Measurements from ENCODE around the gene ANKRD6. TPM values are rescaled to one million over a fixed set of nuclear protein-coding genes. Genes with fewer than 3 reads are reported as not detected.

ANKRD6 gene
- polyA plus RNA-seq, 1 of the 3 experiments (the other 2 are of a cell fraction), result 2.6 TPM

GRCh38 chr6:89410788-89411144 is 22.2 kb upstream of the ANKRD6 start:
- POLR2A ChIA-PET, result no interaction called here
- Histone ChIP-seq H3K4me3 (ENCODE audit: low read depth in 2 of 2, low read length in 1 of 2) (peak overlapping the region; percentile 63 to 66; a peak in 2 of 4 replicates), H3K27ac (ENCODE audit: low read depth in 2 of 2, low read length in 1 of 2) (no peak overlapping the region), H3K79me2 (ENCODE audit: insufficient read depth) (no peaks in the 10 kb centered on the region), H3F3A (replicated peaks; ENCODE audit: insufficient read depth) (peaks cover 8% of the 10 kb centered on the region), H3K9ac (no peak overlapping the region), H3K4me1 (ENCODE audit: control insufficient read depth in 1 of 2, insufficient read depth in 2 of 2, low read depth in 1 of 2, low read length in 1 of 2) (peaks cover 0 to 12% of the 10 kb centered on the region in 2 experiments; a peak in 1 of 4 replicates), H4K20me1 (ENCODE audit: insufficient read depth) (no peaks in the 10 kb centered on the region), H3K27me3 (ENCODE audit: insufficient read depth) (peaks cover 40% of the 10 kb centered on the region; the same call in 1 of the 2 replicates), H3K9me2 (no peaks in the 10 kb centered on the region), H3K9me3 (no peaks in the 10 kb centered on the region), H2AFZ (ENCODE audit: low read depth) (no peak overlapping the region), H3K36me3 (replicated peaks in 1 of 2; ENCODE audit: control insufficient read depth in 1 of 2, insufficient read depth in 2 of 2, low read length in 1 of 2) (no peaks in the 10 kb centered on the region), H3K4me2 (peak overlapping the region; percentile 87)
- 77% methylated on average over 4 of the region's 4 CpGs for WGBS (ENCODE audit: low lambda C conversion rate)
- TF ChIP-seq RXRA (IDR thresholded peaks at IDR 0.05; ENCODE audit: borderline replicate concordance, low read depth), result no peak
- TF ChIP-seq GATA2 (CRISPR knock-in tag; IDR thresholded peaks at IDR 0.05), result no peak
- no peak for TF ChIP-seq MXI1 (IDR thresholded peaks at IDR 0.05; ENCODE audit: low read depth, low read length)
- TF ChIP-seq MAX (IDR thresholded peaks at IDR 0.05; ENCODE audit: low read depth), result no peak
- no peak for TF ChIP-seq TAF1 (IDR thresholded peaks at IDR 0.05; ENCODE audit: borderline replicate concordance, low read depth, low read length)
- no peak for TF ChIP-seq FOXJ3 (CRISPR knock-in tag; IDR thresholded peaks at IDR 0.05)
- TF ChIP-seq EP300 (IDR thresholded peaks at IDR 0.05; ENCODE audit: borderline replicate concordance in 1 of 2, low read depth in 1 of 2, low read length in 1 of 2), result no peak
- TF ChIP-seq SIN3A (IDR thresholded peaks at IDR 0.05; ENCODE audit: borderline replicate concordance, low read depth, low read length), result no peak
- no peak for TF ChIP-seq NRF1 (IDR thresholded peaks at IDR 0.05; ENCODE audit: low read depth, low read length)
- no peak for TF ChIP-seq RAD21 (IDR thresholded peaks at IDR 0.05; ENCODE audit: low read length)
- TF ChIP-seq USF1 (IDR thresholded peaks at IDR 0.05; ENCODE audit: borderline replicate concordance, low read depth), result no peak
- TF ChIP-seq SMC3 (IDR thresholded peaks at IDR 0.05; ENCODE audit: low read depth, low read length), result no peak
- no peak for TF ChIP-seq RFX5 (IDR thresholded peaks at IDR 0.05; ENCODE audit: low read length)
- no peak for TF ChIP-seq PBX3 (IDR thresholded peaks at IDR 0.05)
- TF ChIP-seq MEF2A (IDR thresholded peaks at IDR 0.05; ENCODE audit: borderline replicate concordance, low read depth), result no peak
- no peak for TF ChIP-seq YY1 (IDR thresholded peaks at IDR 0.05; ENCODE audit: low read depth)
- no peak for TF ChIP-seq EZH2phosphoT487 (IDR thresholded peaks at IDR 0.05; ENCODE audit: borderline replicate concordance, low read depth)
- TF ChIP-seq FOXM1 (IDR thresholded peaks at IDR 0.05; ENCODE audit: low read depth), result no peak
- DNase-seq, result no peak
- CTCF ChIA-PET, result interaction anchor here (0.7 to 10.6 kb wide), 3 partner anchors 22 to 38 kb away, joined by 3 to 70 read pairs (median 9); partner anchors contain the start of gene ANKRD6
